Osteocyte (in vitro differentiated cells): Measurements from ENCODE around the gene NRP2. TPM values are rescaled to one million over a fixed set of nuclear protein-coding genes. Genes with fewer than 3 reads are reported as not detected.

Experiments used
- DNase-seq: peaks from one replicate; pipeline ENCODE4 v3.0.0; 2021; ENCODE audit warnings: mixed read lengths; ENCODE audit not compliant: unreplicated experiment; ENCODE audit errors: extremely low spot score
- H3K27ac Mint-ChIP-seq: one replicate; pipeline ENCODE4 v1.8.0; 2021; ENCODE audit warnings: mild to moderate bottlenecking, mixed read lengths; ENCODE audit not compliant: unreplicated experiment
- H3K27me3 Mint-ChIP-seq: one replicate; pipeline ENCODE4 v1.8.0; 2021; ENCODE audit warnings: mixed read lengths; ENCODE audit not compliant: unreplicated experiment
- H3K36me3 Mint-ChIP-seq: one replicate; pipeline ENCODE4 v1.8.0; 2021; ENCODE audit warnings: mixed read lengths; ENCODE audit not compliant: unreplicated experiment
- H3K4me1 Mint-ChIP-seq: one replicate; pipeline ENCODE4 v1.8.0; 2021; ENCODE audit warnings: mixed read lengths; ENCODE audit not compliant: unreplicated experiment
- H3K4me3 Mint-ChIP-seq: one replicate; pipeline ENCODE4 v1.8.0; 2021; ENCODE audit warnings: mild to moderate bottlenecking, moderate library complexity, mixed read lengths; ENCODE audit not compliant: unreplicated experiment
- H3K9me3 Mint-ChIP-seq: one replicate; pipeline ENCODE4 v1.8.0; 2021; ENCODE audit warnings: mixed read lengths; ENCODE audit not compliant: unreplicated experiment
- CTCF ChIP-seq: fragments of 200-600 bp; sonication (generic); IDR thresholded peaks from 2 replicates; pipeline ENCODE4 v1.5.0; 2021; ENCODE audit warnings: antibody characterized with exemption, mild to moderate bottlenecking, moderate library complexity
- total RNA-seq: library from RNA; stranded (reverse); gene quantifications from 2 replicates; pipeline ENCODE4 v1.2.1, GENCODE V29; 2021

The NRP2 gene
- total RNA-seq, 1 donor from 2014 or later, result 52.4 TPM

- no peak for TF ChIP-seq CTCF
- no peak for DNase-seq
- Mint-ChIP-seq H3K9me3 (no peaks in the 10 kb centered on the region), H3K36me3 (no peaks in the 10 kb centered on the region), H3K4me1 (no peaks in the 10 kb centered on the region), H3K4me3 (no peak overlapping the region), H3K27ac (no peak overlapping the region), H3K27me3 (peaks cover 48% of the 10 kb centered on the region)
These were observed 133.4 kb downstream of the NRP2 start for GRCh38 chr2:205815673-205816072.

GRCh38 chr2:205816268-205816667 is 134.0 kb downstream of the NRP2 start:
- Mint-ChIP-seq H3K4me1 (no peaks in the 10 kb centered on the region), H3K9me3 (no peaks in the 10 kb centered on the region), H3K4me3 (no peak overlapping the region), H3K36me3 (no peaks in the 10 kb centered on the region), H3K27ac (no peak overlapping the region), H3K27me3 (peaks cover 49% of the 10 kb centered on the region)
- TF ChIP-seq CTCF, result no peak
- DNase-seq, result no peak

DNA sequence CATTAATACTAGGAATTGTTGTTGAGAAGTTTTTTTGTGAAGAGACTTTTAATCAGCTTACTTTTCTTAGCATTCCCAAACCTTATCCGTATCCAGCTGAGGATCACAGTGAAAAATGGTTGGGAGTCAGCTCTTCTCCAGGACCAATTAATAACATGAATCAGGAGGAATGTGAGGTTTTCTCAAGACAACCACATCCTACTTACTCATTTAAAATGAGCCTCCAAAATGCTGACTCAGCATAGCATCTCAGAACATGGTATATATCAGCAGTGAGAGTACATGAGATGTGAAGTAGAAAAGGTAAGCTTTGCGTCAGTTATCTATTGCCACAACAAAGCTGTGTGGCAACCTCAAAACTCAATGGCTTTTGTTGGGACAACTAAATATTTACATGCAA is 140.3 kb downstream of the NRP2 start:
- DNase-seq, result no peak
- H3K4me3 Mint-ChIP-seq, result no peak overlapping the region

GRCh38 chr2:205827809-205828365 is 145.6 kb downstream of the NRP2 start:
- no peak overlapping the region for H3K4me3 Mint-ChIP-seq
- DNase-seq, result no peak
- H3K36me3 Mint-ChIP-seq, result no peaks in the 10 kb centered on the region
- TF ChIP-seq CTCF, result no peak
- H3K27me3 Mint-ChIP-seq, result peaks cover 38% of the 10 kb centered on the region
- no peak overlapping the region for H3K27ac Mint-ChIP-seq
- no peaks in the 10 kb centered on the region for H3K4me1 Mint-ChIP-seq
- no peaks in the 10 kb centered on the region for H3K9me3 Mint-ChIP-seq

More for the DNA sequence above, 140.3 kb downstream of the NRP2 start:
- H3K4me1 Mint-ChIP-seq, result no peaks in the 10 kb centered on the region
- no peak overlapping the region for H3K27ac Mint-ChIP-seq
- H3K9me3 Mint-ChIP-seq, result no peaks in the 10 kb centered on the region
- peaks cover 54% of the 10 kb centered on the region for H3K27me3 Mint-ChIP-seq
- no peak for TF ChIP-seq CTCF
- H3K36me3 Mint-ChIP-seq, result no peaks in the 10 kb centered on the region

DNA sequence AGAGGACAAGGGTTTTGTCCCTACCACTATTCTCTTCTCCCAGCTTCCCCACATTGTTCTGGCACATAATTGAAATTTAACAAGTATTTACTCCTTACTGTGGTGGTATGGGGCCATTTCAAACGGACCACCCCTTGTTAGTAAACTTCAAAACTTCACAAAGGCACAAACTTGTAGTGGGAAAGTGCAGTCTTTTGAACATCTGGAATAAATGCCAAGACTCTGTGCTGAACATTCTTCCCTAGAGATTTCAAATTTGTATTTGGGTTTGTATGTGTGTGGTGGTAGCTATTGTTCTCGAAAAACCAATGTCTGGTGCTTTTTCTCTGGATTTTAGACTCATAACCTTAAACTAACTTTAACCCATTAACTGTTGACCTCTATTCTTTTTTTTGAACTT is 151.6 kb downstream of the NRP2 start:
- DNase-seq, result no peak
- H3K9me3 Mint-ChIP-seq, result peaks cover 12% of the 10 kb centered on the region
- no peak overlapping the region for H3K27ac Mint-ChIP-seq
- no peak for TF ChIP-seq CTCF
- H3K4me3 Mint-ChIP-seq, result no peak overlapping the region
- peaks cover 3% of the 10 kb centered on the region for H3K4me1 Mint-ChIP-seq
- peaks cover 2% of the 10 kb centered on the region for H3K36me3 Mint-ChIP-seq
- H3K27me3 Mint-ChIP-seq, result peaks cover 35% of the 10 kb centered on the region
